Measurements from ENCODE around the gene COPZ2. TPM values are rescaled to one million over a fixed set of nuclear protein-coding genes. Genes with fewer than 3 reads are reported as not detected.
"Not testable (repeated sequence)": the region's sequence is repeated elsewhere in the genome, so short reads cannot be mapped to it uniquely, and the experiment has no call there.

Gene COPZ2
- total RNA-seq, 1 experiment from 2014 or later, result 1.3 TPM

DNA sequence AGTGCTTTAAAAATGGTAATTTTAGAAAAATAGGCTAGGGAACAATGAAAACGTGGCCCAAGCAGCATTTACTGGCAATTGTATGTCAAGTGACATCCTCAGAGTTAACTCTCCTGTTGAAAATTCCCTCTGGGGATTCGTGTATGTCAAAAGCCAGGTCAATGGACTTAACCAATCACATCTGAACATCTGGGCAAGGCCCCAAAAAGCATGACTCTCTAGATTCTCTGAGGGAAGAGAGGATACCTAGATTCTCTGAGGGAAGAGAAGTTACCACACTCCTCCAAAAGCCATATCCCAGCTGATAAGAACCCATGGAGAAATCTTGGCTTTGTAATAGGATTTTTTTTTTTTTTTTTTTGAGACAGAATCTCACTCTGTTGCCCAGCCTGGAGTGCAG lies 34.1 kb upstream of the COPZ2 start:
- Histone ChIP-seq H4K20me1 (ENCODE audit: low read length) (no peaks in the 10 kb centered on the region), H3K27ac (ENCODE audit: low read length) (no peak overlapping the region), H3K9me2 (replicated peaks; ENCODE audit: low read length) (no peaks in the 10 kb centered on the region), H3K4me1 (ENCODE audit: insufficient read depth, low read length) (peaks cover 5% of the 10 kb centered on the region; the same call in 1 of the 2 replicates), H3K9ac (ENCODE audit: low read length) (no peak overlapping the region), H3K4me3 (ENCODE audit: low read length) (no peak overlapping the region), H2AFZ (ENCODE audit: low read length) (no peak overlapping the region), H3K9me3 (ENCODE audit: low read length) (no peaks in the 10 kb centered on the region), H3F3A (ENCODE audit: low read length, unreplicated experiment) (peaks cover 4% of the 10 kb centered on the region), H3K27me3 (ENCODE audit: low read length) (no peaks in the 10 kb centered on the region), H3K79me2 (ENCODE audit: low read length) (peaks cover 2% of the 10 kb centered on the region; the same call in 1 of the 2 replicates), H3K36me3 (ENCODE audit: low read depth, low read length) (peaks cover 70% of the 10 kb centered on the region), H3K4me2 (ENCODE audit: low read length) (no peak overlapping the region)
- no TSS peak for BruUV-seq (replicated peaks)
- no peak for DNase-seq
- intact Hi-C loops (cut with micrococcal nuclease), result no loop called here
- POLR2A ChIA-PET (ENCODE audit: unreplicated experiment), result no interaction called here
- CTCF ChIA-PET, result no interaction called here
- no peak for TF ChIP-seq EZH2phosphoT487 (IDR thresholded peaks at IDR 0.05; ENCODE audit: borderline replicate concordance, low read length)
- TF ChIP-seq, protein P1, sequence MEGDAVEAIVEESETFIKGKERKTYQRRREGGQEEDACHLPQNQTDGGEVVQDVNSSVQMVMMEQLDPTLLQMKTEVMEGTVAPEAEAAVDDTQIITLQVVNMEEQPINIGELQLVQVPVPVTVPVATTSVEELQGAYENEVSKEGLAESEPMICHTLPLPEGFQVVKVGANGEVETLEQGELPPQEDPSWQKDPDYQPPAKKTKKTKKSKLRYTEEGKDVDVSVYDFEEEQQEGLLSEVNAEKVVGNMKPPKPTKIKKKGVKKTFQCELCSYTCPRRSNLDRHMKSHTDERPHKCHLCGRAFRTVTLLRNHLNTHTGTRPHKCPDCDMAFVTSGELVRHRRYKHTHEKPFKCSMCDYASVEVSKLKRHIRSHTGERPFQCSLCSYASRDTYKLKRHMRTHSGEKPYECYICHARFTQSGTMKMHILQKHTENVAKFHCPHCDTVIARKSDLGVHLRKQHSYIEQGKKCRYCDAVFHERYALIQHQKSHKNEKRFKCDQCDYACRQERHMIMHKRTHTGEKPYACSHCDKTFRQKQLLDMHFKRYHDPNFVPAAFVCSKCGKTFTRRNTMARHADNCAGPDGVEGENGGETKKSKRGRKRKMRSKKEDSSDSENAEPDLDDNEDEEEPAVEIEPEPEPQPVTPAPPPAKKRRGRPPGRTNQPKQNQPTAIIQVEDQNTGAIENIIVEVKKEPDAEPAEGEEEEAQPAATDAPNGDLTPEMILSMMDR (conservative IDR thresholded peaks at IDR 0.05; ENCODE audit: low read depth, low read length), result no peak
- no peak for TF ChIP-seq EZH2 (IDR thresholded peaks at IDR 0.05; ENCODE audit: low read length, unreplicated experiment)
- ATAC-seq, result no peak

DNA sequence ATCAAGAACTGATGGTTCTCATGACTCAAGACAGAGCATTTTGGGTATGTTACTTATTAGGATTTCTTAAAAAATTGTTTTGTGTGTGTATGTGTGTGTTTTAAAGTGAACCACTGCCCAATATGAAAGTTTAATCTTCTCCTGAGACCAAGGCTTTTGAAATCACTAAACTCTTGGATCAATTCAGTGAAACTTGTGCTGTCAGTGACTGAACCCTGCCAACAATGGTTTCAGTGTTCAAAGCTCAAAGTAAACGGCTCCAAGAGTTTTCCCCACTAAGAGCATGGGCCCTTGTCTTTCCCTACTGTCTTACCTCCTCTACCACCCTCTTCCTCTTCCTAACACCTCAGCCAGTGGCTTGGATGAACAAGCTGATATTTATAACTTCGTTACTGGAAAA lies 32.6 kb upstream of the COPZ2 start:
- CTCF ChIA-PET, result interaction anchor here (0.6 kb wide), 1 partner anchor 43 kb away, joined by 3 read pairs; no protein-coding TSS in a partner anchor
- H3K79me2 ChIP-seq (ENCODE audit: low read length), result no peaks in the 10 kb centered on the region
- H3K9me2 ChIP-seq (replicated peaks; ENCODE audit: low read length), result no peaks in the 10 kb centered on the region
- no peak for ATAC-seq
- H3K4me1 ChIP-seq (ENCODE audit: insufficient read depth, low read length), result peaks cover 5% of the 10 kb centered on the region; the same call in 1 of the 2 replicates
- no peak overlapping the region for H2AFZ ChIP-seq (ENCODE audit: low read length)
- H3K36me3 ChIP-seq (ENCODE audit: low read depth, low read length), result peaks cover 65% of the 10 kb centered on the region
- intact Hi-C loops (cut with micrococcal nuclease), result no loop called here
- H3K4me3 ChIP-seq (ENCODE audit: low read length), result no peak overlapping the region
- no peak for DNase-seq
- H3K27ac ChIP-seq (ENCODE audit: low read length), result no peak overlapping the region
- POLR2A ChIA-PET (ENCODE audit: unreplicated experiment), result interaction anchor here (0.6 kb wide), 1 partner anchor 39 kb away, joined by 6 read pairs; no protein-coding TSS in a partner anchor
- H3K9ac ChIP-seq (ENCODE audit: low read length), result no peak overlapping the region
- no TSS peak for BruUV-seq (replicated peaks)
- TF ChIP-seq EZH2phosphoT487 (IDR thresholded peaks at IDR 0.05; ENCODE audit: borderline replicate concordance, low read length) (no peak), EZH2 (IDR thresholded peaks at IDR 0.05; ENCODE audit: low read length, unreplicated experiment) (no peak)
- TF ChIP-seq, protein P1 (conservative IDR thresholded peaks at IDR 0.05; ENCODE audit: low read depth, low read length), result no peak
- peaks cover 4% of the 10 kb centered on the region for H3F3A ChIP-seq (ENCODE audit: low read length, unreplicated experiment)
- H4K20me1 ChIP-seq (ENCODE audit: low read length), result no peaks in the 10 kb centered on the region
- H3K4me2 ChIP-seq (ENCODE audit: low read length), result no peak overlapping the region
- H3K9me3 ChIP-seq (ENCODE audit: low read length), result no peaks in the 10 kb centered on the region
- H3K27me3 ChIP-seq (ENCODE audit: low read length), result no peaks in the 10 kb centered on the region

DNA sequence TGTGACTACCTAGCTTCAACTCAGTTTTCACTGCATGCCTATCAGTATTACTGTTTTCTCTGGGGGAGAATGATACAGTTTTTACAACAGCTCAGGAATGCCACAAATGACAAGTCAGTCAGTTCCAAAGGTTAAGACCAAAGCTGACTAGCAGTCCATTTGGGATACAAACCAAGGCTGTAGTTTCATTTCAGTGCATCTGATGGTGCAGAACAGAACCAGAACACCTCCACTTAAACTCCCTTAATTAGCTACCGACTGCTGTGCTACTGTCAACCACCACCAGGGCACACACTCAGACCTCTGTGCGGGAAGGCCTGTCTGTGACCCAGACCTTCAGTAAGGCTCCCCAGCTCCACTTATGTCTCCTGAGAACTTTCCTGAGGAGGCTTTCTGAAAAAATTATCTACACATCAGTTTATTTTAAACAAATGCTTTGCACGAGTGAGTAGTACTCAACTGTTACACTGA lies 30.9 kb upstream of the COPZ2 start:
- Histone ChIP-seq H3K4me1 (ENCODE audit: insufficient read depth, low read length) (peaks cover 5% of the 10 kb centered on the region; the same call in 1 of the 2 replicates), H3K4me2 (ENCODE audit: low read length) (no peak overlapping the region), H3K9ac (ENCODE audit: low read length) (no peak overlapping the region), H2AFZ (ENCODE audit: low read length) (no peak overlapping the region), H3K4me3 (ENCODE audit: low read length) (no peak overlapping the region), H3K9me2 (replicated peaks; ENCODE audit: low read length) (no peaks in the 10 kb centered on the region), H3K9me3 (ENCODE audit: low read length) (no peaks in the 10 kb centered on the region), H3K27ac (ENCODE audit: low read length) (no peak overlapping the region), H3K36me3 (ENCODE audit: low read depth, low read length) (peaks cover 65% of the 10 kb centered on the region), H4K20me1 (ENCODE audit: low read length) (no peaks in the 10 kb centered on the region), H3K27me3 (ENCODE audit: low read length) (no peaks in the 10 kb centered on the region), H3F3A (ENCODE audit: low read length, unreplicated experiment) (peaks cover 7% of the 10 kb centered on the region), H3K79me2 (ENCODE audit: low read length) (no peaks in the 10 kb centered on the region)
- ChIA-PET CTCF (interaction anchor here (0.7 to 1.3 kb wide), 4 partner anchors 20 to 92 kb away, joined by 3 to 6 read pairs (median 5); partner anchors contain the start of gene NFE2L1), POLR2A (ENCODE audit: unreplicated experiment) (interaction anchor here (0.6 kb wide), 1 partner anchor 20 kb away, joined by 6 read pairs; no protein-coding TSS in a partner anchor)
- DNase-seq (peak; percentile 51), ATAC-seq (peak; percentile 81)
- no TSS peak for BruUV-seq (replicated peaks)
- no peak for TF ChIP-seq EZH2phosphoT487 (IDR thresholded peaks at IDR 0.05; ENCODE audit: borderline replicate concordance, low read length)
- TF ChIP-seq, protein P1 (conservative IDR thresholded peaks at IDR 0.05; ENCODE audit: low read depth, low read length), result peak; percentile 62
- no peak for TF ChIP-seq EZH2 (IDR thresholded peaks at IDR 0.05; ENCODE audit: low read length, unreplicated experiment)
- intact Hi-C loops (cut with micrococcal nuclease), result no loop called here

DNA sequence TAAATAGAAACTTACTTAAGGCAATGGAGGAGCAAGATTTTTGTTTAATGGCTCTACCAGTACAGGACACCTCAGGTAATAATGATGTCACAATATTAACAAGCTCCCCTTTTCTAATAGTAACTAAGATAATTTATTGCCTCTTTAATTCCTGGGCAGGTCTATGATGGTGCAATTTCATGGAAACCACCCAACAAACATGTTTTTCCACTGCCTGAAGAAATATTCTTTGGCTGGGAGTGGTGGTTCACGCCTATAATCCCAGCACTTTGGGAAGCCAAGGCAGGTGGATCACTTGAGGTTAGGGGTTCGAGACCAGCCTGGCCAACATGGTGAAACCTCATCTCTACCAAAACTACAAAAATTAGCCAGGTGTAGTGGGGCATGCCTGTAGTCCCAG lies 30.2 kb upstream of the COPZ2 start:
- peak; percentile 33 for DNase-seq
- ChIA-PET POLR2A (ENCODE audit: unreplicated experiment) (interaction anchor here (0.6 kb wide), 2 partner anchors 43 to 58 kb away, joined by 3 to 4 read pairs; no protein-coding TSS in a partner anchor), CTCF (interaction anchor here (0.7 to 1.3 kb wide), 3 partner anchors 19 to 92 kb away, joined by 3 to 6 read pairs (median 4); partner anchors contain the start of gene NFE2L1)
- H3K79me2 ChIP-seq (ENCODE audit: low read length); BruUV-seq (replicated peaks); H3K27ac ChIP-seq (ENCODE audit: low read length); intact Hi-C loops (cut with micrococcal nuclease); ATAC-seq; H3K9me2 ChIP-seq (replicated peaks; ENCODE audit: low read length); H3K4me3 ChIP-seq (ENCODE audit: low read length); H3K4me1 ChIP-seq (ENCODE audit: insufficient read depth, low read length); H3K9me3 ChIP-seq (ENCODE audit: low read length); H3K4me2 ChIP-seq (ENCODE audit: low read length); H3F3A ChIP-seq (ENCODE audit: low read length, unreplicated experiment); H4K20me1 ChIP-seq (ENCODE audit: low read length); H3K9ac ChIP-seq (ENCODE audit: low read length); H3K27me3 ChIP-seq (ENCODE audit: low read length); H2AFZ ChIP-seq (ENCODE audit: low read length): not testable (repeated sequence)
- peaks cover 64% of the 10 kb centered on the region for H3K36me3 ChIP-seq (ENCODE audit: low read depth, low read length)
